ENCODE results near the gene CHD3.
"Not testable (repeated sequence)": the region's sequence is repeated elsewhere in the genome, so short reads cannot be mapped to it uniquely, and the experiment has no call there.

Gene CHD3

GRCh38 chr17:7940034-7940433 is 51.4 kb downstream of the CHD3 start:
- DNase-seq = no peak

- no peak for DNase-seq
Measured at GRCh38 chr17:7940743-7941142, 52.2 kb downstream of the CHD3 start.

- no peak for DNase-seq
Measured at GRCh38 chr17:7943291-7943690, 54.7 kb downstream of the CHD3 start.

DNA sequence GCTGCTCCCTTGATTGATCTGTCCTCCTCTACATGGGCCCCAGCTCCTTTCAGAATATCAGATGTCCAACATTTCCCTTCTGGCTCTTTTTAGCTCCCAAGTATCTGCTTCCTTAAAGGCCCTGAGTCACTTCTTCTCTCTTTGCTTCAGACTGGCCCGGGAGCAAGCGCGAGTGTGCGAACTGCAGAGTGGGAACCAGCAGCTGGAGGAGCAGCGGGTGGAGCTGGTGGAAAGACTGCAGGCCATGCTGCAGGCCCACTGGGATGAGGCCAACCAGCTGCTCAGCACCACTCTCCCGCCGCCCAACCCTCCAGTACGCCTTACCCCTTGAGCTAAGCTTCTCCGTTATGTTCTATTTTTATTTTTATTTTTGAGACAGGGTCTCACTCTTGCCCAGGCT is 55.7 kb downstream of the CHD3 start:
- no peak for DNase-seq

DNA sequence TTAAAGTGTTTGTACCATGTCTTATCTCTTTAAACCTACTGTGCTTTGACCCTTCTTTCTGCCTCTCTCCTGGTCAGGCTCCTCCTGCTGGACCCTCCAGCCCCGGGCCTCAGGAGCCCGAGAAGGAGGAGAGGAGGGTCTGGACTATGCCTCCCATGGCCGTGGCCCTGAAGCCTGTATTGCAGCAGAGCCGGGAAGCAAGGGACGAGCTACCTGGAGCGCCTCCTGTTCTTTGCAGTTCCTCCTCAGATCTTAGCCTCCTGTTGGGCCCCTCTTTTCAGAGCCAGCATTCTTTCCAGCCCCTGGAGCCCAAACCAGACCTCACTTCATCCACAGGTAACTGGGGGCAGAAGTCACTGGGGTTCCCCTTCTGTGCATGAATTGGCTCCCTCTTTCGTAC is 57.1 kb downstream of the CHD3 start:
- DNase-seq = no peak

DNA sequence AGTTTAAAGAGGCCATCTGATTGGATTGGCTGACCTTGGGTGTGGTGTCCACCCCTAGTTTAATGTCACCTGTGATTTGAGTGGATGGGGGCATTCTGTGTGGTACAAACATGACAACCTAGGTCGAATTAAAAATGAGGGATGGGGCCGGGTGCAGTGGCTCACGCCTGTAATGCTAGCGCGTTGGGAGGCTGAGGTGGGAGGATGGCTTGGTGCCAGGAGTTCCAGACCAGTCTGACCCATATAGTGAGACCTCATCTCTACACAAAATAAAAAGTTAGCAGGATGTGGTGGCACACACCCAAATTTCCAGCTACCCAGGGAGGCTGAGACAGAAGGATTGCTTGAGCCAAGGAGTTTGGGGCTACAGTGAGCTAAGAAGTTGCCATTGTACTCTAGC is 57.9 kb downstream of the CHD3 start:
- DNase-seq = no peak

DNA sequence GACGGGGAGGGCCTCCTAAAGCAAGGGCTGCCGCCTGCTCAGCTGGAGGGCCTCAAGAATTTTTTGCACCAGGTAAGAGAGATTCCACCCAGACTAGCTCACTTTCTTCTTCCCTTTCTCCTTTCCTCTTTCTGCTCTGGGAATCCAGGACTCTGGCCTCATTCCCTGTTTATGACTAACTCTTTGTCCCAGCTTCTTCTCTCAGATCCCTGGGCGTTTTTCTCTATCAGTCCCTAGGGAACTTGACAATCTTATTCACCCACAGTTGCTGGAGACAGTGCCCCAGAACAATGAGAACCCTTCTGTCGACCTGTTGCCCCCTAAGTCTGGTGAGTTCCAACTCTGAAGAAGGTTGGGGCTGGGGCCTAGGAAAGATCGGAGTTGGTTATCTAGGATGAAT is 59.1 kb downstream of the CHD3 start:
- no peak for DNase-seq

DNA sequence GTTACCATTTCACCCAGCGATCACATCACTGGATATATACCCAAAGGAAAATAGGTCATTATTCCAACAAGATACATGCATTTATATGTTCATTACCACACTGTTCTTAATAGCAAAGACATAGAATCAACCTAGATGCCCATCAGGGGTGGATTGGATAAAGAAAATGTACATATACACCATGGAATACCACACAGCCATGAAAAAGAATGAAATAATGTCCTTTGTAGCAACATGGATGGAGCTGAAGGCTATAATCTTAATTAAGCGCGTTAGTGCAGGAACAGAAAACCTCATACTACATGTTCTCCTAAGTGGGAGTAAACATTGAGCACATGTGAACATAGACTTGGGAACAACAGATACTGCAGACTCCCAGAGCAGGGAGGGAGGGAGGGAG is 62.0 kb downstream of the CHD3 start:
- DNase-seq = no peak

DNA sequence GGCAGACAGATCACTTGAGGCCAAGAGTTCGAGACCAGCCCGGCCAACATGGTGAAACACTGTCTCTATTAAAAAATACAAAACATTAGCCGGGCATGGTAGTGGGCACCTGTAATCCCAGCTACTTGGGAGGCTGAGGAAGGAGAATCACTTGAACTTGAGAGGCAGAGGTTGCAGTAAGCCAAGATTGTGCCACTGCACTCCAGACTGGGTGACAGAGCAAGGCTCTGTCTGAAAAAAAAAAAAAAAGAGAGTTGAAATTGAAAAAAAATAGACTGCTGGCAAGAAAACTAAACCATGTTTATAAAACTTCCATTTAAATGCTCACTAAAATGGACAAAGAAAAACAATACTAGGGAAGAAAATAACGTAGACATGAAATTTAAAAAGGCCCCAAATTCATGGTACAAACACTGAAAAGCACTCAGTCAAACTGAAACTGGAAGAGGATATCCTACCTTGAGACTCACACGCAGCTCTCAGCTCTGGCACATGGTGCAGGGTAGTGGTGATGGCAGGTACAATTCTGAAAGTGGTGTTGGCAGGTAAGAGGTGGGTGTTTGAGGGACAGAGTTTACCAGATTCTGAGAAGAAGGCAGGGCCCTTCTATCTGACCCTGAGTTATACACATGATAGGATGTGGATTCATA is 62.7 kb downstream of the CHD3 start:
- DNase-seq = peak; percentile 23

DNA sequence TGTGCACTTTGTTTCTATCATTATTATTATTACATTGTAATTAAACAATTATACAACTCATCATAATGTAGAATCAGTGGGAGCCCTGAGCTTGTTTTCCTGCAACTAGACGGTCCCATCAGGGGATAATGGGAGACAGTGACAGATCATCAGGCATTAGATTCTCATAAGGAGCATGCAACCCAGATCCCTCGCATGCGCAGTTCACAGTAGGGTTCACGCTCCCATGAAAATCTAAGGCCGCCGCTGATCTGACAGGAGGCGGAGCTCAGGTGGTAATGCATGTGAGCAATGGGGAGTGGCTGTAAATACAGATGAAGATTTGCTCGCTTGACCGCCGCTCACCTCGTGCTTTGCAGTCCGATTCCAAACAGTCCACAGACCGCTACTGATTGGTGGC is 64.7 kb downstream of the CHD3 start:
- not testable (repeated sequence) for DNase-seq

DNA sequence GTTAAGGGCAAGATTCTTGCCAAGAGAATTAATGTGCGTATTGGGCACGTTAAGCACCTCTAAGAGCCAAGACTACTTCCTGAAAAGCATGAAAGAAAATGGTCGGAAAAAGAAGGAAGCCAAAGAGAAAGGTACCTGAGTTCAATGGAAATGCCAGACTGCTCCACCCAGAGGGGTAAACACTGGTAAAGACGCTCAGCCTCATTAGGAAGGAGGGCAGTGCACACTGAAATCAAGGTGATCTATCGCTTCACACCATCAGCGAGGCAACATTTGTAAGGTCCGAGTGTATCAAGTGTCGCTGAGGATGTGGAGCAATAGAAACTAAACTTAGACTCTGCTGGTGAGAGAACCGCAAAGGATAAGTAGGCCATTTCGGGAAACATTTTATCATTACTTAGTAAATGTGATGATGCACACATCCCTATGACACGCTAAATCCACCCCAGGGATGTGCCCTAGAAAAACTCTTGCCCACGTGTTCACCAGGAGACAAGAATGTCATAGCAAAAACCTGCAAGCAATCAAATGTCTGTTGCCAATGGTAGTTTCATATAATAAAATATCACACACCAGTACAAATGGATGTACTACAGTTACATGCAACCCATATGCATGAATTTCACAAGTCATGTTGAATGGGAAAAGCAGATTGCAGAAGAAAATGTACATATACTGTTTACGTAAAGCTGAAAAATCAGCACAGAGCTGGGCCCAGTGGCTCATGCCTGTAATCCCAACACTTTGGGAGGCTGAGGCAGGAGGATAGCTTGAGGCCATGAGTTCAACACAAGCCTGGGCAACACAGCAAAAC is 67.0 kb downstream of the CHD3 start:
- no peak for DNase-seq

DNA sequence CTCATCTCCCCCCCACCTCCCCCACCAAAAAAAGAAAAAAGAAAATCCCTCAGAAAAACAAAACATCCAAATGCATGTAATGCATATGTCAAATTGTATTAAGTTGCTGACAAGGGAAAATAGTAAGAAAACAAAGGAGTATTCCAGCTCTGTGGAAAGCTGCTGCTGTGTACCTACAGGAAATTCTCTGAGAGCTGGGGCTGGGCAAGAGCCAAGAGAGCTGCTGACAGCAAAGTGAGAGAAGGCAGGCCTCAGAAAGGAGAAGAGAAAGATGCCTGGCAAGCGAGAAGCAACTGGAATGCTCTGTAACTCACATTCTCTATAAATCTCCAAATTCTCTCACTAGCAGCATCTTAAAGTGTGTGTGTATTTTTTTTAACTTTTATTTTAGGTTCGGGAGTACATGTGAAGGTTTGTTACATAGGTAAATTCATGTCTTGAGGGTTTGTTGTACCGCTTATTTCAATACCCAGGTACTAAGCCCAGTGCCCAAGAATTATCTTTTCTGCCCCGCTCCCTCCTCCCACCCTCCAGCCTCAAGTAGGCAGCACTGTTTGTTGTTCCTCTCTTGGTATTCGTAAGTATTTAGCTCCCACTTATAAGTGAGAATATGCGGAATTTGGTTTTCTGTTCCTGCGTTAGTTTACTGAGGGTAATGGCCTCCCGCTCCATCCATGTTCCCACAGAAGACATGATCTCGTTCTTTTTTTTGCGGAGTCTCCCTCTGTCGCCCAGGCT is 67.8 kb downstream of the CHD3 start:
- no peak for DNase-seq

DNA sequence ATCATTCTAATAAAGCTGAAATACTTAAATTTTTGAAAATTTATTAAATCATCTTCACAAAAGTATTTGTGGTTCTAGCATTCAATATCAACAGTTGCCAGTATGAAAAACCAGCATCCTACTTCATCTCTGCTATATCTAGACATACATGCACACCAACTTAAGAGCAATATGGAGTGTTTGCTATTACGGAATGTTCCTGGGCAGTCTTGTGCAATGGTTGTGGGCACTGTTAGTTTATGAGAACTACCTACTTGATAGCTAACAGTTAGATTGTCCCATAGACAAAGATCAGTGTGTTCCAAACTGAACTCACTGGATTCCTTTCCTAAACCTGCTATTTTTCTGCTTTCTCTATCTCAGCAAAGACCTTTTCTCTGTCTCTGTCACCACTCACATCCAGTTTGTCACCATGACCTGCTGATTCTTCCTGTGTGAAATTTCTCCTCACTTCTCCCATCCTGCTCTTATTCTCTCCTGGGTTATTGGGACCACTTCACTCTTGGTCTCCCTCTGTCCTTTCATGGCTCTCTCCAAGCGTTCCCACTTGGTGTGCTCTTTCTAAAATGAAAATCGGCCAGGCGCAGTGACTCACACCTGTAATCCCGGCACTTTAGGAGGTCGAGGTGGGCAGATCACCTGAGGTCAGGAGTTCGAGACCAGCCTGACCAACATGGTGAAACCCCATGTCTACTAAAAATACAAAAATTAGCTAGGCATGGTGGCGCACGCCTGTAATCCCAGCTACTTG is 71.1 kb downstream of the CHD3 start:
- no peak for DNase-seq

DNA sequence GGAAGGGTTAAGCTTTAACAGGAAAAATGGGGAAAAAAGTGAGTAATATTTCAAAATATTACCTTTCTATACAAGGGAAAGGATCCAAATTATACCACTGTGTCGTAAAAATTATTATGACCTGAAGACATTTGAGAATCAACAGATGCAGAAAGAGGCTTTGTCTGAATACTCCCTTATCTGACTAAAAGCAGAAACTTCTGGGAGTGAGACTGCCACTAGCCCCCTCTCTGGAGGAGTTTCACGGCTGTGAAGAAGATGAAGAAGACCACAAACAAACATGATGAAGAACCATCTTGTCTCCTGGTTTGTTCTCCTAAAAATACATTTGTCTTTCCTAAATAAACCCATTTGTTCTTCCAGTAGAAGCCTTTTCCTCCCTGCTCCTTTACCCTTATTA is 72.8 kb downstream of the CHD3 start:
- no peak for DNase-seq

Data from DMS53 (cell line).